ENCODE measurements around the gene PDHA1.

The PDHA1 gene

GRCh38 chrX:19372170-19372546 lies 28.4 kb downstream of the PDHA1 start:
- peak; percentile 57 for DNase-seq (ENCODE audit: insufficient read length, low spot score)
- peak; percentile 95 for FAIRE-seq
- TF ChIP-seq POLR2A (IDR thresholded peaks at IDR 0.05; ENCODE audit: low read depth, low read length), result no peak
- no peak for TF ChIP-seq POU2F2 (IDR thresholded peaks at IDR 0.05; ENCODE audit: low read depth, low read length)
- no peak for TF ChIP-seq TAF1 (IDR thresholded peaks at IDR 0.05; ENCODE audit: low read depth, low read length)
- no peak for TF ChIP-seq SPI1 (IDR thresholded peaks at IDR 0.05; ENCODE audit: low read depth, low read length)
- TF ChIP-seq POLR2AphosphoS5 (IDR thresholded peaks at IDR 0.05; ENCODE audit: low read depth, low read length), result no peak
- no peak for TF ChIP-seq PAX5 (IDR thresholded peaks at IDR 0.05; ENCODE audit: insufficient read depth, low read length, severe bottlenecking)

- DNase-seq (ENCODE audit: insufficient read length, low spot score) (no peak), FAIRE-seq (peak; percentile 64)
- no peak for TF ChIP-seq PAX5 (IDR thresholded peaks at IDR 0.05; ENCODE audit: insufficient read depth, low read length, severe bottlenecking)
- no peak for TF ChIP-seq POU2F2 (IDR thresholded peaks at IDR 0.05; ENCODE audit: low read depth, low read length)
- TF ChIP-seq SPI1 (IDR thresholded peaks at IDR 0.05; ENCODE audit: low read depth, low read length), result no peak
- no peak for TF ChIP-seq TAF1 (IDR thresholded peaks at IDR 0.05; ENCODE audit: low read depth, low read length)
- TF ChIP-seq POLR2A (IDR thresholded peaks at IDR 0.05; ENCODE audit: low read depth, low read length), result no peak
- TF ChIP-seq POLR2AphosphoS5 (IDR thresholded peaks at IDR 0.05; ENCODE audit: low read depth, low read length), result no peak
Measured at GRCh38 chrX:19372547-19373331, 29.0 kb downstream of the PDHA1 start.

- no peak for TF ChIP-seq PAX5 (IDR thresholded peaks at IDR 0.05; ENCODE audit: insufficient read depth, low read length, severe bottlenecking)
- TF ChIP-seq POU2F2 (IDR thresholded peaks at IDR 0.05; ENCODE audit: low read depth, low read length), result no peak
- FAIRE-seq (peak; percentile 70), DNase-seq (ENCODE audit: insufficient read length, low spot score) (no peak)
Measured at GRCh38 chrX:19373351-19373891, 29.7 kb downstream of the PDHA1 start.

GRCh38 chrX:19375546-19375945 lies 31.8 kb downstream of the PDHA1 start:
- FAIRE-seq, result no peak
- DNase-seq (ENCODE audit: insufficient read length, low spot score), result no peak
- TF ChIP-seq PAX5 (IDR thresholded peaks at IDR 0.05; ENCODE audit: insufficient read depth, low read length, severe bottlenecking) (no peak), POLR2AphosphoS5 (IDR thresholded peaks at IDR 0.05; ENCODE audit: low read depth, low read length) (no peak), POLR2A (IDR thresholded peaks at IDR 0.05; ENCODE audit: low read depth, low read length) (no peak), TAF1 (IDR thresholded peaks at IDR 0.05; ENCODE audit: low read depth, low read length) (no peak), POU2F2 (IDR thresholded peaks at IDR 0.05; ENCODE audit: low read depth, low read length) (no peak), SPI1 (IDR thresholded peaks at IDR 0.05; ENCODE audit: low read depth, low read length) (no peak)

GRCh38 chrX:19377799-19378198 lies 34.1 kb downstream of the PDHA1 start:
- TF ChIP-seq TAF1 (IDR thresholded peaks at IDR 0.05; ENCODE audit: low read depth, low read length) (no peak), POLR2AphosphoS5 (IDR thresholded peaks at IDR 0.05; ENCODE audit: low read depth, low read length) (no peak), POU2F2 (IDR thresholded peaks at IDR 0.05; ENCODE audit: low read depth, low read length) (no peak), PAX5 (IDR thresholded peaks at IDR 0.05; ENCODE audit: insufficient read depth, low read length, severe bottlenecking) (no peak), SPI1 (IDR thresholded peaks at IDR 0.05; ENCODE audit: low read depth, low read length) (no peak), POLR2A (IDR thresholded peaks at IDR 0.05; ENCODE audit: low read depth, low read length) (no peak)
- FAIRE-seq (no peak), DNase-seq (ENCODE audit: insufficient read length, low spot score) (no peak)

GRCh38 chrX:19381326-19381725 lies 37.6 kb downstream of the PDHA1 start:
- TF ChIP-seq POU2F2 (IDR thresholded peaks at IDR 0.05; ENCODE audit: low read depth, low read length) (no peak), TAF1 (IDR thresholded peaks at IDR 0.05; ENCODE audit: low read depth, low read length) (no peak), SPI1 (IDR thresholded peaks at IDR 0.05; ENCODE audit: low read depth, low read length) (no peak), PAX5 (IDR thresholded peaks at IDR 0.05; ENCODE audit: insufficient read depth, low read length, severe bottlenecking) (no peak), POLR2AphosphoS5 (IDR thresholded peaks at IDR 0.05; ENCODE audit: low read depth, low read length) (no peak), POLR2A (IDR thresholded peaks at IDR 0.05; ENCODE audit: low read depth, low read length) (no peak)
- DNase-seq (ENCODE audit: insufficient read length, low spot score) (no peak), FAIRE-seq (no peak)

GRCh38 chrX:19382555-19383145 lies 38.9 kb downstream of the PDHA1 start:
- FAIRE-seq (no peak), DNase-seq (ENCODE audit: insufficient read length, low spot score) (no peak)
- TF ChIP-seq POLR2AphosphoS5 (IDR thresholded peaks at IDR 0.05; ENCODE audit: low read depth, low read length) (no peak), SPI1 (IDR thresholded peaks at IDR 0.05; ENCODE audit: low read depth, low read length) (no peak), POU2F2 (IDR thresholded peaks at IDR 0.05; ENCODE audit: low read depth, low read length) (no peak), POLR2A (IDR thresholded peaks at IDR 0.05; ENCODE audit: low read depth, low read length) (no peak), TAF1 (IDR thresholded peaks at IDR 0.05; ENCODE audit: low read depth, low read length) (no peak), PAX5 (IDR thresholded peaks at IDR 0.05; ENCODE audit: insufficient read depth, low read length, severe bottlenecking) (no peak)

- no peak for FAIRE-seq
Measured at GRCh38 chrX:19386679-19387078, 43.0 kb downstream of the PDHA1 start.

GRCh38 chrX:19388064-19388679 lies 44.4 kb downstream of the PDHA1 start:
- FAIRE-seq, result no peak
- DNase-seq (ENCODE audit: insufficient read length, low spot score), result no peak
- TF ChIP-seq PAX5 (IDR thresholded peaks at IDR 0.05; ENCODE audit: insufficient read depth, low read length, severe bottlenecking), result no peak
- TF ChIP-seq POLR2AphosphoS5 (IDR thresholded peaks at IDR 0.05; ENCODE audit: low read depth, low read length), result no peak
- TF ChIP-seq TAF1 (IDR thresholded peaks at IDR 0.05; ENCODE audit: low read depth, low read length), result no peak

More at GRCh38 chrX:19386679-19387078, 43.0 kb downstream of the PDHA1 start:
- TF ChIP-seq PAX5 (IDR thresholded peaks at IDR 0.05; ENCODE audit: insufficient read depth, low read length, severe bottlenecking), result no peak
- no peak for TF ChIP-seq POU2F2 (IDR thresholded peaks at IDR 0.05; ENCODE audit: low read depth, low read length)
- TF ChIP-seq POLR2AphosphoS5 (IDR thresholded peaks at IDR 0.05; ENCODE audit: low read depth, low read length), result no peak
- no peak for TF ChIP-seq SPI1 (IDR thresholded peaks at IDR 0.05; ENCODE audit: low read depth, low read length)
- no peak for TF ChIP-seq POLR2A (IDR thresholded peaks at IDR 0.05; ENCODE audit: low read depth, low read length)
- DNase-seq (ENCODE audit: insufficient read length, low spot score), result no peak
